IPS-15b (cell line): ENCODE results near the gene SLC2A1.

Experiments
- H3K27me3 ChIP-seq: one replicate; pipeline ENCODE4 v1.6.1; 2013; ENCODE audit warnings: low read length; ENCODE audit not compliant: control insufficient read depth, insufficient read depth
- H3K36me3 ChIP-seq: one replicate; pipeline ENCODE4 v1.6.1; 2013; ENCODE audit warnings: low read length; ENCODE audit not compliant: control insufficient read depth, insufficient read depth
- H3K4me1 ChIP-seq: one replicate; pipeline ENCODE4 v1.6.1; 2013; ENCODE audit warnings: mild to moderate bottlenecking, low read length; ENCODE audit not compliant: control insufficient read depth, insufficient read depth
- H3K4me3 ChIP-seq: one replicate; pipeline ENCODE4 v1.5.1; 2013; ENCODE audit warnings: low read depth, low read length
- H3K9ac ChIP-seq: one replicate; pipeline ENCODE4 v1.6.1; 2013; ENCODE audit warnings: low read depth, mild to moderate bottlenecking, low read length
- H3K9me3 ChIP-seq: one replicate; pipeline ENCODE4 v1.6.1; 2013; ENCODE audit warnings: mild to moderate bottlenecking, low read length; ENCODE audit not compliant: control insufficient read depth, insufficient read depth

Gene SLC2A1

DNA sequence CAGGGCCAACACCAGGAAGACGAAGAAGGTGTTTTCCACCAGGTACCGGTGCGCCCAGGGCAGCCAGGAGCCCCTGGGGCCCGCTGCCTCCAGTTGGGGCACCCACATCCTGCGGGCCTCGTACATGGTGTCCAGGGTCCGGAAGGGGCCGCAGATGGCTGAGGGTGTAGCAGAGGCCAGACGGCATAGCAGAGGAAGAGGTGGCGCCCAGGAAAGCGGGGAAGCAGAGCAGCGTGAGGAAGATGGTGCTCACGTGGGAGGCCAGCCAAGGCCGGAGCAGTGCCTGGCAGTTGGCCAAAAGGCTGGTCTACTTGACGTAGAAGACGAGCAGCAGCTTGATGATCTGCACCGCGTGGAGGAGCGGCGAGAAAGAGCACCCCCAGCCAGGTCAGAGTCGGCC is 71.9 kb downstream of the SLC2A1 start:
- no peaks in the 10 kb centered on the region for H3K36me3 ChIP-seq
- H3K4me3 ChIP-seq, result no peak overlapping the region
- H3K27me3 ChIP-seq, result peaks cover 2% of the 10 kb centered on the region
- H3K4me1 ChIP-seq, result no peaks in the 10 kb centered on the region
- no peak overlapping the region for H3K9ac ChIP-seq
- H3K9me3 ChIP-seq, result no peaks in the 10 kb centered on the region

DNA sequence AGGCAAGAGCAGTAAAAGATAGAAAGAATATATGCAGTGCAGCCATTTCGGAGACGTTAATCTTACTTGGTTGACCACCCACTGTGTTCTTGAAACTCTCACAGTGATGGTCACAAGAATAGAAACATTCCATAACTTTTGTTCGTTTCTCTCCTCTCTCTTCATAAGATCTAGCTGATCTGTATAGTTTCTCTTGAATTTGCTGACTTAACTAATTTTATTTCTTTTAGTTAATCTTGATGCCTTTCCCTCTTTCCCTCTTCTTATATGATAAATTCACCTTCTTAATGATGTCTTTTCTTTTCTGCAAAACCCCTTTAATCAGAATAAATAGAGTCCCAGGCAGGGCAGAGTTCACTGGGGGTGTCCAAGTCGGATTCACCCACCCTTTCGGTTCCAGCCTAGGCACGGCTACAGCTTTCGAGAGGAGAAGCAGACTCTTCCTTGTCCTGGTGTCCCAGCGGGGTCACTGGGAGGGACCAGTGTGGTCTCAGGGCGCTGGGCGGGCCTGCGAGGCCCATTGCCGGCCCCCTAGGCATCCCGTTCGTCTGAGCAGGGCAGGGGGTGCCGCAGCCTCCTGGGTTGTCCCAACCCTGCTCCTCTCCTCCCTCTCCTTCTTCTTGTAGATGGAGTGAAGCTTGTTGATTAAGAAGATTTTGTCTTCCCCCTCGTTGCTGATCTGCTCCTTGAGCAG is 72.5 kb downstream of the SLC2A1 start:
- Histone ChIP-seq H3K36me3 (no peaks in the 10 kb centered on the region), H3K27me3 (peaks cover under 1% of the 10 kb centered on the region), H3K4me1 (no peaks in the 10 kb centered on the region), H3K9me3 (no peaks in the 10 kb centered on the region), H3K9ac (no peak overlapping the region), H3K4me3 (no peak overlapping the region)

DNA sequence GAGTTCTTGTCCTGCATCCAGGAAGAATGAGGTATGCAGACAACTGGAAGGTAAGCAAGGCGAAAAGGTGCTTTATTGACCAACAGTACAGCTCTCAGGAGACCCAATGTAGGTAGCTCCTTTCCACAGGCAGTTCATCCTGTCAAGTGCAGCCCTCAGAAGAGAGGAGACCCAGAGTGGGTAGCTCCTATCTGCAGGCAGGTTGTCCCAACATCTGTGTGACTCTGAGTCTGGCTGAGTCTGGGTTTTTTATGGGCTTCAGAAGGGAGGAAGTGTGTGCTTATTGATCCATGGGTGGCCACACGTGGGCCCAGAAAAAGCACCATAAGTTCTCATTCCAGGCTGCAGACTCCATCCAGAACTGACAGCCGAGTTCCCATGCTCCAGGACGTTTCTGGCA is 78.3 kb downstream of the SLC2A1 start:
- Histone ChIP-seq H3K9ac (no peak overlapping the region), H3K4me3 (no peak overlapping the region), H3K9me3 (no peaks in the 10 kb centered on the region), H3K36me3 (no peaks in the 10 kb centered on the region), H3K4me1 (no peaks in the 10 kb centered on the region), H3K27me3 (no peaks in the 10 kb centered on the region)

DNA sequence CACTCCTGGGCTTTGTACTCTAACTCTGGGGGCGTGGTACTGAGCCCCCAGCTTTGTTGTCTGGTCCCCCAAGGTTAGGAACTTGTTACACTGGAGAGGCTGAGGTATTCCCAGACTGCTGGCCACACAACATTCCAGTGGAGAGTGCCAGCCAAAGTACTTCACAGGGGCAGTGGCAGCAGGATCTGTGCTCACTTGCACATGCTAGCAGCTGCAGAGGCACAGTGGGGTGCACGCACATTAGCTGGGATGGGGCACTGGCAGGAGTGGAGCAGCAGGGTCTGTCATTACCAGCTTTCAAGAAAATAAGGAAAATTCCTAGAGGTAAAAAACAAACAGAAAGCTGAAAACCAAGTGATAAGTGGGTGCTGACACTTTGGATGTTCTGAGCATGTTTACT is 81.3 kb downstream of the SLC2A1 start:
- H3K9me3 ChIP-seq, result no peaks in the 10 kb centered on the region
- no peak overlapping the region for H3K4me3 ChIP-seq
- H3K36me3 ChIP-seq, result no peaks in the 10 kb centered on the region
- no peak overlapping the region for H3K9ac ChIP-seq
- H3K4me1 ChIP-seq, result no peaks in the 10 kb centered on the region
- no peaks in the 10 kb centered on the region for H3K27me3 ChIP-seq

DNA sequence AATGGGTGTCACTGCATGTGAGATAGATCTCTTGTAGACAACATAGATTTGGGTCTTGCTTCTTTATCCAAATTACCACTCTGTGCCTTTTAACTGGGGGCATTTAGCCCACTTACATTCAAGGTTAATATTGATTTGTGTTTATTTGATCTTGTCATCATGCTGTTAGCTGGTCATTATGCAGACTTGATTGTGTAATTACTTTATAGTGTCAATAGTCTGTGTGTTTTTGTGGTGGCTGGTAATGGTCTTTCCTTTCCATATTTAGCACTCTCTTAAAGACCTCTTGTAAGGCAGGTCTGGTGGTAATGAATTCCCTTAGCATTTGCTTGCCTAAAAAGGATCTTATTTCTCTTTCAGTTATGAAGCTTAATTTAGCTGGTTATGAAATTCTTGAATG is 82.7 kb downstream of the SLC2A1 start:
- no peaks in the 10 kb centered on the region for H3K36me3 ChIP-seq
- H3K9ac ChIP-seq, result no peak overlapping the region
- H3K9me3 ChIP-seq, result no peaks in the 10 kb centered on the region
- no peaks in the 10 kb centered on the region for H3K27me3 ChIP-seq
- no peak overlapping the region for H3K4me3 ChIP-seq
- H3K4me1 ChIP-seq, result no peaks in the 10 kb centered on the region
